ENCODE measurements around the gene ZNF195. TPM values are rescaled to one million over a fixed set of nuclear protein-coding genes. Genes with fewer than 3 reads are reported as not detected.
"Not testable (repeated sequence)": the region's sequence is repeated elsewhere in the genome, so short reads cannot be mapped to it uniquely, and the experiment has no call there.

Gene ZNF195
- total RNA-seq, 1 donor from 2014 or later: 72.2 TPM

- H3K36me3 ChIP-seq: no peaks in the 10 kb centered on the region
Observed at GRCh38 chr11:3412837-3413236, 33.9 kb upstream of the ZNF195 start.

GRCh38 chr11:3408722-3409121 lies 29.8 kb upstream of the ZNF195 start:
- H3K9ac ChIP-seq; H3K79me2 ChIP-seq (ENCODE audit: low read depth); H3K4me1 ChIP-seq; H3K36me3 ChIP-seq; H3F3A ChIP-seq (ENCODE audit: low read depth); H3K27me3 Mint-ChIP-seq (ENCODE audit: insufficient read depth, low read depth); H3K4me3 ChIP-seq; H3K4me2 ChIP-seq; H3K36me3 Mint-ChIP-seq; H3K27ac ChIP-seq; H4K20me1 ChIP-seq (ENCODE audit: low read depth); H3K9me3 ChIP-seq (ENCODE audit: low read depth); H2AFZ ChIP-seq (replicated peaks); H3K27me3 ChIP-seq; H3K9me3 Mint-ChIP-seq; H3K27ac Mint-ChIP-seq: not testable (repeated sequence)
- Mint-ChIP-seq H3K4me3 (peak overlapping the region; percentile 58), H3K4me1 (peaks cover 11% of the 10 kb centered on the region)
- peak; percentile 87 for DNase-seq (ENCODE audit: low spot score)
- TF ChIP-seq CTCF (IDR thresholded peaks at IDR 0.05): peak; percentile 92

More at GRCh38 chr11:3412837-3413236, 33.9 kb upstream of the ZNF195 start:
- Mint-ChIP-seq H3K4me3 (no peak overlapping the region), H3K9me3 (no peaks in the 10 kb centered on the region), H3K36me3 (no peaks in the 10 kb centered on the region), H3K4me1 (peaks cover 10% of the 10 kb centered on the region), H3K27me3 (ENCODE audit: insufficient read depth, low read depth) (no peaks in the 10 kb centered on the region), H3K27ac (no peak overlapping the region)
- Histone ChIP-seq H3K27ac (no peak overlapping the region), H3F3A (ENCODE audit: low read depth) (no peaks in the 10 kb centered on the region), H3K4me1 (peaks cover 3% of the 10 kb centered on the region), H4K20me1 (ENCODE audit: low read depth) (no peaks in the 10 kb centered on the region), H3K27me3 (no peaks in the 10 kb centered on the region), H3K79me2 (ENCODE audit: low read depth) (no peaks in the 10 kb centered on the region), H3K4me3 (no peak overlapping the region), H3K9ac (no peak overlapping the region), H3K9me3 (ENCODE audit: low read depth) (no peaks in the 10 kb centered on the region), H2AFZ (replicated peaks) (no peak overlapping the region), H3K4me2 (no peak overlapping the region)
- no peak for DNase-seq (ENCODE audit: low spot score)
- no peak for TF ChIP-seq EZH2 (IDR thresholded peaks at IDR 0.05)

GRCh38 chr11:3408058-3408605 lies 29.2 kb upstream of the ZNF195 start:
- not testable (repeated sequence) for H3K9ac ChIP-seq; H3K4me3 Mint-ChIP-seq; H2AFZ ChIP-seq (replicated peaks); H3K27me3 Mint-ChIP-seq (ENCODE audit: insufficient read depth, low read depth); H3K9me3 ChIP-seq (ENCODE audit: low read depth); H3K36me3 ChIP-seq; H3K4me3 ChIP-seq; H3K4me2 ChIP-seq; H3K9me3 Mint-ChIP-seq; H3K27ac ChIP-seq; H3K79me2 ChIP-seq (ENCODE audit: low read depth); H3K36me3 Mint-ChIP-seq; H3F3A ChIP-seq (ENCODE audit: low read depth); H3K4me1 ChIP-seq; H4K20me1 ChIP-seq (ENCODE audit: low read depth); H3K27me3 ChIP-seq
- peaks cover 11% of the 10 kb centered on the region for H3K4me1 Mint-ChIP-seq
- DNase-seq (ENCODE audit: low spot score): peak; percentile 14
- peak overlapping the region; percentile 72 for H3K27ac Mint-ChIP-seq

GRCh38 chr11:3406937-3407336 lies 28.0 kb upstream of the ZNF195 start:
- not testable (repeated sequence) for H3K9me3 ChIP-seq (ENCODE audit: low read depth); H3K27ac ChIP-seq; H3K4me2 ChIP-seq; H3K36me3 ChIP-seq; H3K4me3 ChIP-seq; H3K9ac ChIP-seq; H3K36me3 Mint-ChIP-seq; DNase-seq (ENCODE audit: low spot score); H3K4me3 Mint-ChIP-seq; H3K79me2 ChIP-seq (ENCODE audit: low read depth); H4K20me1 ChIP-seq (ENCODE audit: low read depth); H3K9me3 Mint-ChIP-seq; H3K27me3 ChIP-seq; H3F3A ChIP-seq (ENCODE audit: low read depth); H3K4me1 ChIP-seq; H3K27me3 Mint-ChIP-seq (ENCODE audit: insufficient read depth, low read depth); H2AFZ ChIP-seq (replicated peaks)
- peak overlapping the region; percentile 19 for H3K27ac Mint-ChIP-seq
- peaks cover 11% of the 10 kb centered on the region for H3K4me1 Mint-ChIP-seq

- H4K20me1 ChIP-seq (ENCODE audit: low read depth); H3K4me1 ChIP-seq; H3K27me3 Mint-ChIP-seq (ENCODE audit: insufficient read depth, low read depth); H3K4me2 ChIP-seq; H3K27ac ChIP-seq; H3K27ac Mint-ChIP-seq; H3K79me2 ChIP-seq (ENCODE audit: low read depth); DNase-seq (ENCODE audit: low spot score); H2AFZ ChIP-seq (replicated peaks); H3K4me3 Mint-ChIP-seq; H3K27me3 ChIP-seq; H3K36me3 Mint-ChIP-seq; H3K9ac ChIP-seq; H3K9me3 ChIP-seq (ENCODE audit: low read depth); H3K36me3 ChIP-seq; H3F3A ChIP-seq (ENCODE audit: low read depth); H3K9me3 Mint-ChIP-seq; H3K4me3 ChIP-seq: not testable (repeated sequence)
- peaks cover 11% of the 10 kb centered on the region for H3K4me1 Mint-ChIP-seq
Observed at GRCh38 chr11:3406223-3406875, 27.4 kb upstream of the ZNF195 start.

GRCh38 chr11:3404076-3404925 lies 25.4 kb upstream of the ZNF195 start:
- H3K9ac ChIP-seq; H3K27ac ChIP-seq; H3K79me2 ChIP-seq (ENCODE audit: low read depth); H3K27me3 ChIP-seq; H3K4me3 ChIP-seq; H3K9me3 Mint-ChIP-seq; H3K27me3 Mint-ChIP-seq (ENCODE audit: insufficient read depth, low read depth); H3K27ac Mint-ChIP-seq; H2AFZ ChIP-seq (replicated peaks); DNase-seq (ENCODE audit: low spot score); H3K4me3 Mint-ChIP-seq; H3K4me1 ChIP-seq; H3K4me2 ChIP-seq; H4K20me1 ChIP-seq (ENCODE audit: low read depth); H3K36me3 Mint-ChIP-seq; H3K36me3 ChIP-seq; H3F3A ChIP-seq (ENCODE audit: low read depth); H3K9me3 ChIP-seq (ENCODE audit: low read depth): not testable (repeated sequence)
- H3K4me1 Mint-ChIP-seq: peaks cover 11% of the 10 kb centered on the region

GRCh38 chr11:3402861-3403250 lies 23.9 kb upstream of the ZNF195 start:
- H3K4me3 ChIP-seq; H3K9me3 Mint-ChIP-seq; H3K27ac Mint-ChIP-seq; H3K27me3 Mint-ChIP-seq (ENCODE audit: insufficient read depth, low read depth); H3K4me2 ChIP-seq; H3K36me3 ChIP-seq; H3K4me1 ChIP-seq; DNase-seq (ENCODE audit: low spot score); H3K36me3 Mint-ChIP-seq; H3K9me3 ChIP-seq (ENCODE audit: low read depth); H3K27me3 ChIP-seq; H3K27ac ChIP-seq; H3K79me2 ChIP-seq (ENCODE audit: low read depth); H2AFZ ChIP-seq (replicated peaks); H3F3A ChIP-seq (ENCODE audit: low read depth); H3K4me1 Mint-ChIP-seq; H3K4me3 Mint-ChIP-seq; H4K20me1 ChIP-seq (ENCODE audit: low read depth); H3K9ac ChIP-seq: not testable (repeated sequence)

Measured in neural progenitor cell (in vitro differentiated cells).